Vagina (tissue), 2 donors: Measurements from ENCODE around the gene GJE1.

ENCODE experiments used
- POLR2A ChIP-seq, 2 donors: fragments of 450-650 bp; IDR thresholded peaks; one replicate each; pipeline ENCODE4 v1.6.1; 2017; ENCODE audit warnings: antibody characterized with exemption in 2 of 2, mild to moderate bottlenecking in 2 of 2, moderate library complexity in 2 of 2
- TF ChIP-seq, protein P1 (sequence below), 3 experiments: fragments of 450-650 bp in 2 of 3; fragments of 200-600 bp in 1 of 3; sonication (generic) in 1 of 3; IDR thresholded peaks; one replicate each; pipeline ENCODE4 v1.5.1; 2017 to 2019; ENCODE audit warnings: antibody characterized with exemption in 3 of 3, mild to moderate bottlenecking in 2 of 3, moderate library complexity in 2 of 3

DNA sequence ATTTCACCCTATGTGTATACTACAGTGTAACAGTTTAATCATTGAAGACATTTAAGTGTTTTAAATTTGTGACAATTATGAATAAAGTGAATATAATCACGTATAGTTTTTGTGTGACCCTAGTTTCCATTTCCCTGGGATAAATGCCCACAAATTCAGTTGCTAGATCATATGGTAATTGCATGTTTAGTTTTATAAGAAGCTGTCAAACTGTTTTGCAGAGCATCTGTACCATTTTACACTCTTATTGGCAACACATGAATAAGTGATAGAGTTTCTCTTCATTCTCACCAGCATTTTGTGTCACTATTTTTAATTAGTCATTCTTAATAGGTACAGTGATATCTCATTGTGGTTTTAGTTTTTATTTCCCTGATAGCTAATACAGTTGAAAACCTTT, 21.6 kb downstream of the GJE1 start:
- TF ChIP-seq POLR2A (IDR thresholded peaks at IDR 0.05), result no peak
- TF ChIP-seq, protein P1, sequence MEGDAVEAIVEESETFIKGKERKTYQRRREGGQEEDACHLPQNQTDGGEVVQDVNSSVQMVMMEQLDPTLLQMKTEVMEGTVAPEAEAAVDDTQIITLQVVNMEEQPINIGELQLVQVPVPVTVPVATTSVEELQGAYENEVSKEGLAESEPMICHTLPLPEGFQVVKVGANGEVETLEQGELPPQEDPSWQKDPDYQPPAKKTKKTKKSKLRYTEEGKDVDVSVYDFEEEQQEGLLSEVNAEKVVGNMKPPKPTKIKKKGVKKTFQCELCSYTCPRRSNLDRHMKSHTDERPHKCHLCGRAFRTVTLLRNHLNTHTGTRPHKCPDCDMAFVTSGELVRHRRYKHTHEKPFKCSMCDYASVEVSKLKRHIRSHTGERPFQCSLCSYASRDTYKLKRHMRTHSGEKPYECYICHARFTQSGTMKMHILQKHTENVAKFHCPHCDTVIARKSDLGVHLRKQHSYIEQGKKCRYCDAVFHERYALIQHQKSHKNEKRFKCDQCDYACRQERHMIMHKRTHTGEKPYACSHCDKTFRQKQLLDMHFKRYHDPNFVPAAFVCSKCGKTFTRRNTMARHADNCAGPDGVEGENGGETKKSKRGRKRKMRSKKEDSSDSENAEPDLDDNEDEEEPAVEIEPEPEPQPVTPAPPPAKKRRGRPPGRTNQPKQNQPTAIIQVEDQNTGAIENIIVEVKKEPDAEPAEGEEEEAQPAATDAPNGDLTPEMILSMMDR (IDR thresholded peaks at IDR 0.05), result no peak
